Measurements from ENCODE around the gene UNC79.
"Not testable (repeated sequence)": the region's sequence is repeated elsewhere in the genome, so short reads cannot be mapped to it uniquely, and the experiment has no call there.

Gene UNC79

GRCh38 chr14:93430315-93431035 lies at the start of gene UNC79:
Gene UNC79, plus strand, starts transcription at chr14:93430939. Its CDS starts 91 bp downstream, at chr14:93431030.
- no peak for DNase-seq (ENCODE audit: low read depth in 1 of 2, low spot score in 1 of 2)

DNA sequence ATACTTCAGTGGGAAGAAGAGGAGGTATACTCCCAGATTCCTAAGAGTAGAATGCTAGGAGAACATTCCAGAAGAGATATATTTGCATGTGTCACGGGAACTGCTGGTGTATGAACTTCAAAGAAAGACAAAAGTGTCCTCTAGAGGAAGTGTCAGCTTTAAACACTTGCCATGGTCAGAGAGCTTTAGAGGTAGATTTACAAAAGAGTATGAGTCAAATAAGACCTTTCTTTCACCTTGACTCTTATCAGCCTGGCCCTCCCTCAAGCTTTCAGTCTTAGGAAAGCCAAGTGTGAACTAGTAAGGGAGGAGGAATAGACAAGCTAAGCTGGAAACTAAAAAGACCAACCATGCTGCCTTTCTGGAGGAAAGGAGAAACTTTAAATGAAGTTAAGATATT lies 49.1 kb upstream of the UNC79 start:
- DNase-seq (ENCODE audit: low read depth in 1 of 2, low spot score in 1 of 2): no peak

GRCh38 chr14:93384256-93384655 lies 46.5 kb upstream of the UNC79 start:
- DNase-seq (ENCODE audit: low read depth in 1 of 2, low spot score in 1 of 2): not testable (repeated sequence)

DNA sequence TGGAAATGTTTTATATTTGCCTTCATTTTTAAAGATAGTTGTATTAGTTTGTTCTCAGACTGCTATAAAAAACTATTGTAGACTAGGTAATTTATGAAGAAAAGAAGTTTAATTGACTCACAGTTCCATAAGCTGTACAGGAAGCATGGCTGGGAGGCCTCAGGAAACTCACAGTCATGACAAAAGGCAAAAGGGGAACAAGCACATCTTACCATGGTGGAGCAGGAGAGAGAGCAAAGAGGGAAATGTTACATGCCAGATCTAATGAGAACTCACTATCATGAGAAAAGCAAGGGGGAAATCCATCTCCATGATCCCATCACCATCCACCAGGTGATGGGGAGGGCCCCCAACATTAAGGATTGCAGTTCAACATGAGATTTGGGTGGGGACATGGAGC lies 35.5 kb upstream of the UNC79 start:
- no peak for DNase-seq (ENCODE audit: low read depth in 1 of 2, low spot score in 1 of 2)

DNA sequence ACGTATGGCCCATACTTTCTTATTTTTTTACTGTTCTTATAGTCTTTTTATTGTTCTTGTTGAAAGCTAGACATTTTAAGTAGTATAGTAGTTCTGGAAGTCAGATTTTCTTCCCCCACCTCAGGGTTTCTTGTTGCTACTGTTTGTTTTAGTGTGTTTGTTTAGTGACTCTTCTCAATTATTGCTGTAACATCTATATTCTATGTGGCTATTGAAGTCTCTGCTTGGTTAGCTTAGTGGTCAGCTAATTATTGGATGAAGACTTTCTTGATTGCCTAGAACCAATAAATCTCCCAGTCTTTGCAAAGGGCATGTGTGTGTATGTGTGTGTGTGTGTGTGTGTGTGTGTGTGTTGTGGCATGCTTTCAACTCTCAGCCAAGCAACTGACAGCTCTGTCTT lies 34.3 kb upstream of the UNC79 start:
- no peak for DNase-seq (ENCODE audit: low read depth in 1 of 2, low spot score in 1 of 2)

GRCh38 chr14:93398491-93398890 lies 32.2 kb upstream of the UNC79 start:
- no peak for DNase-seq (ENCODE audit: low read depth in 1 of 2, low spot score in 1 of 2)

GRCh38 chr14:93402951-93403350 lies 27.8 kb upstream of the UNC79 start:
- no peak for DNase-seq (ENCODE audit: low read depth in 1 of 2, low spot score in 1 of 2)

GRCh38 chr14:93410021-93410420 lies 20.7 kb upstream of the UNC79 start:
- no peak for DNase-seq (ENCODE audit: low read depth in 1 of 2, low spot score in 1 of 2)

GRCh38 chr14:93410893-93411292 lies 19.8 kb upstream of the UNC79 start:
- DNase-seq (ENCODE audit: low read depth in 1 of 2, low spot score in 1 of 2): no peak

- not testable (repeated sequence) for DNase-seq (ENCODE audit: low read depth in 1 of 2, low spot score in 1 of 2)
These were observed 5.6 kb upstream of the UNC79 start for GRCh38 chr14:93425136-93425535.

- DNase-seq (ENCODE audit: low read depth in 1 of 2, low spot score in 1 of 2): no peak
These were observed 4.0 kb upstream of the UNC79 start for GRCh38 chr14:93426750-93427149.

DNA sequence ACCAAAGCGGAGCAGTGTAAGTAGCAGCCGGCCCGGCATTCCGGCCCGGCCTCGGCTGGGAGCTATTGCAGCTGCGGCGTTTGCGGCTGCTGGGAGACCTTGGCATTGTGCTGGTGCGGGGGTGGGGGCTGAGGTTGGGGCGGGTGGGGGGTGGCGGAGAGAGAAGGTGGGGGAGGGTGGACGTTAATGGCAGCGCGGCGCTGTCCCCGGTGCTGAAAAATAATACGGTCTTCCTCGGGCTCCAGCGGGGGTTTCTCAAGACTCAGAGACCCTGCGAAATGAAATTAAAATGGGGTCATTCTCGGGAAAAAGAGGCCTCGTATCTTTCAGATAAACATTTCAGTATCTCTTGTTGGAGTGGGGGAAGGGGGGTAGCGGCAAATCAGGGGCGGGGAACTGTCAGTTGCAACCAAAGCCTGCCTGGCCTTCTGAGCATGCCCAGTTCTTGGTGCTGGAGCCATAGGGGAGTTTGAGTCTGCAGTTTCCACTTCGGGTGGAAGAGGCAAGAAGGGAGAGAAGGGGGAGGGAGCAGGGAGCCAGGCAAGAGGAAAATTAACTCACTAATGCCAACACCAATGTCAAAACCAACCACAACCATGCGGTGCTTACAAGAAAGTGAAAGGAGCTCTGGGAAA lies 414 bp downstream of the UNC79 start:
- DNase-seq (ENCODE audit: low read depth in 1 of 2, low spot score in 1 of 2): no peak

DNA sequence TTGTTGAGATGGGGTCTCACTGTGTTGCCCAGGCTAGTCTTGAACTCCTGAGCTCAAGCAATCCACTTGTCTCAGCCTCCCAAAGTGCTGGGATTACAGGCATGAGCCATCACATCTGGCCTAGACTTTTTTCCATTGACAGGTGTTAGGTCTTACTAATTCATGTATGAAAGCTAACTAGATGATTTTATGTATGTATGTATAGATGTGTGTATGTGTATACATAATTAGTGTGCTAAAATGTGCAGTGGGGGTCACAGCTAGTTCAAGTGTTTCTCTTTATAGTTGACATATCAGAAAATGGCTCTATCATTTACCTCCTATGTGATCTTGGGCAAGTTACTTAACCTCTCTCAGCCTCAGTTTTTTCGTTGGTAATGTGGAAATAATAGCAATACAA lies 23.5 kb downstream of the UNC79 start:
- no peak for DNase-seq (ENCODE audit: low read depth in 1 of 2, low spot score in 1 of 2)

- DNase-seq (ENCODE audit: low read depth in 1 of 2, low spot score in 1 of 2): no peak
These were observed 25.6 kb downstream of the UNC79 start for GRCh38 chr14:93456356-93456755.

GRCh38 chr14:93458234-93458633 lies 27.5 kb downstream of the UNC79 start:
- no peak for DNase-seq (ENCODE audit: low read depth in 1 of 2, low spot score in 1 of 2)

DNA sequence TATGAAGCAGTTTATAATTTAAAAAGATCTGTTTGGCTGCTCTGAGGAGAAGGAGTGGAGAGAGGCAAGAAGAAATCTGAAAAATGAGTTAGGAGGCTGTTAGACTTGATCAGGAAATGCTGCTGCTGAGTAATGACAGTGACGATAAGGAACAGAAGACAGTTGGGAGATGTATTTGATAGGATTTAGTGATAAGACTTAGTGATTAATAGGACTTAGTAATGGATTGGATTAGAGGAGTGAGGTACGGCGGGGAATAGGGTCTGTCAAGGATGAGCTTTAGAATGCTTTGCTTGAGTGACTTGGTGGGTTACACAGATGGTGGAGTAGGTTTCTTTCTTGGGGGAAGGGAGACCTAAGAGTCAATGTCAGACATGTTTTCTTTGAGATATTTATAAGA lies 31.7 kb downstream of the UNC79 start:
- DNase-seq (ENCODE audit: low read depth in 1 of 2, low spot score in 1 of 2): no peak

- no peak for DNase-seq (ENCODE audit: low read depth in 1 of 2, low spot score in 1 of 2)
These were observed 33.5 kb downstream of the UNC79 start for GRCh38 chr14:93464271-93464670.

- no peak for DNase-seq (ENCODE audit: low read depth in 1 of 2, low spot score in 1 of 2)
These were observed 44.7 kb downstream of the UNC79 start for GRCh38 chr14:93475471-93475870.

- DNase-seq (ENCODE audit: low read depth in 1 of 2, low spot score in 1 of 2): no peak
These were observed 45.6 kb downstream of the UNC79 start for GRCh38 chr14:93476305-93476704.

DNA sequence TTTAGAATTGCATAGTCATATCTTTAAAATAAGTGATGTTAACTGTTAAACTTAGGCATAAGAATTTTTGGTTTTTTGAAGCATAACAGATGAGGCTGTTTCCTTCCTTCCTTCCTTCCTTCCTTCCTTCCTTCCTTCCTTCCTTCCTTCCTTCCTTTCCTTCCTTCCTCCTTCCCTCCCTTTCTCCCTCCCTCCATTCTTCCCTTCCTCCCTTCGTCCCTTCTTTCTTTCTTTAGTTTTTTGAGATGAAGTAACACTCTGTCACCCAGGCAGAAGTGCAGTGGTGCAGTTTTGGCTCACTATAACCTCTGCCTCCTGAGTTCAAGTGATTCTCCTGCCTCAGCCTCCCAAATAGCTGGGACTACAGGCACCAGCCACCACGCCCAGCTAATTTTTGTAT lies 48.3 kb downstream of the UNC79 start:
- not testable (repeated sequence) for DNase-seq (ENCODE audit: low read depth in 1 of 2, low spot score in 1 of 2)

DNA sequence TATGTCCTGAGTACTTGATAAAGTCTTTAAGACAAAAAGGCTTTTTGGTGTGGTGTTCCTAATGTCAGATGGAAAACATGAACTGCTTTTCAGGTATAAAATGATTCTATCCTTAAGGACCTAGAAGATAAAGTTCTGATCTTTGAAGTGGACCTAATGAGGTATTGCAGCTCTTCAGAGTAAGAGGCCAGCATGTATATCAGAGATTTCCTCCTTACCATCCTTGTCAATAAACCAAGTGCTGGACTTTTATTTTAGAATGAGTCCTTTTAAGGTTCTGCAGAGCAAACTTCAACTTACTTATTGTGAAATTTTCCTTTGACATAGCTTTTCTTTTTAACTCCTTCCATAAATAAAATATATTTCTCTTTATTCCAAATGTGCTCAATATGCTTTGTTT lies 50.1 kb downstream of the UNC79 start:
- no peak for DNase-seq (ENCODE audit: low read depth in 1 of 2, low spot score in 1 of 2)

- DNase-seq (ENCODE audit: low read depth in 1 of 2, low spot score in 1 of 2): no peak
These were observed 51.0 kb downstream of the UNC79 start for GRCh38 chr14:93481758-93482157.

- no peak for DNase-seq (ENCODE audit: low read depth in 1 of 2, low spot score in 1 of 2)
These were observed 59.3 kb downstream of the UNC79 start for GRCh38 chr14:93490001-93490400.

All from activated CD4-positive, alpha-beta T cell treated with anti-CD3 and anti-CD28 coated beads, Interleukin-2, amount 50 U/mL, for 24 hours (primary cell).